Kidney tubule cell (primary cell): Measurements from ENCODE around the gene EHF.

ENCODE experiments used
- DNase-seq: peaks from one replicate; pipeline ENCODE4 v3.0.0-alpha.2; 2018; ENCODE audit warnings: low spot score

Gene EHF

GRCh38 chr11:34602245-34602644 lies 18.6 kb upstream of the EHF start:
- no peak for DNase-seq

GRCh38 chr11:34603129-34604001 lies 17.5 kb upstream of the EHF start:
- DNase-seq: no peak

GRCh38 chr11:34604145-34604544 lies 16.7 kb upstream of the EHF start:
- no peak for DNase-seq

- no peak for DNase-seq
These were observed 16.0 kb upstream of the EHF start for GRCh38 chr11:34604911-34605310.

DNA sequence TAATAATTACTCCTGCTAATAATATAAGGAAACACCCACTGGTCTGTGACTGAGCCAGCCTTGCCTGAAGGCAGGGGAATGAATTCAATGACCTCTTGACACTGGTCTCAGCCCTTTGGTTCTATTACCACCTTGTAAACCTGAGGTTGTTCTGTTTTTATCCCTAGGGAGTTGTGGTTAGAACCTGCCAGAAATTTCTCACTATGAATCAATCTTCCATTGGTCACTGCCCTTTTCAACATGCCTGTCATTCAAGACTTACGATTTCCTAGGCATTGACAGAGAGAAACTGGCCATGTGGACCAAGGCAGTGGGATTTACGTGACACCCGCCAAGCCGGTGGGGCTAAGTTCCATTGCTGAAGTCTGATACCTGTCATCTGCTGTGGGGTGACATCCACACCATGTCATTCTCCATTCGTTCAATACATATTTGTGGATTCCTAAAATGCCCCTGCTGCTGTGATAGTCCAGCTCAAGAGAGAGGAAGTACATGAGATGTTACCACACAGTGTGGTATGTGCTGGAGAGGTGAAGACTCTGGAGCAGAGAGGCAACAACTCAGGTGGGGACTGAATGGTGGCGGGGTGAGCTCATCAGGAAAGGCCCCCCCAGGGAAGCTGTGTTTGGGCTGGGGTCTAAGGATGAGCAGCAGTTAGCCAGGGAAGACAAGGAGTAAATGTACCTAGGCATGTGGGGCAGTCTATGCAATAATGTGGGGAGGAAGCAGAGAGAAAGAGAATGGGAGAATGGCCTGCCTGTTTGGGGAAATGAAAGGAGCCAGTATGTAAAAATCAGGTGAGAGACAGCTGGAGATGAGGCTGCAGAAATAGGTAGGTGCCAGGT lies 15.2 kb upstream of the EHF start:
- DNase-seq: peak; percentile 25

DNA sequence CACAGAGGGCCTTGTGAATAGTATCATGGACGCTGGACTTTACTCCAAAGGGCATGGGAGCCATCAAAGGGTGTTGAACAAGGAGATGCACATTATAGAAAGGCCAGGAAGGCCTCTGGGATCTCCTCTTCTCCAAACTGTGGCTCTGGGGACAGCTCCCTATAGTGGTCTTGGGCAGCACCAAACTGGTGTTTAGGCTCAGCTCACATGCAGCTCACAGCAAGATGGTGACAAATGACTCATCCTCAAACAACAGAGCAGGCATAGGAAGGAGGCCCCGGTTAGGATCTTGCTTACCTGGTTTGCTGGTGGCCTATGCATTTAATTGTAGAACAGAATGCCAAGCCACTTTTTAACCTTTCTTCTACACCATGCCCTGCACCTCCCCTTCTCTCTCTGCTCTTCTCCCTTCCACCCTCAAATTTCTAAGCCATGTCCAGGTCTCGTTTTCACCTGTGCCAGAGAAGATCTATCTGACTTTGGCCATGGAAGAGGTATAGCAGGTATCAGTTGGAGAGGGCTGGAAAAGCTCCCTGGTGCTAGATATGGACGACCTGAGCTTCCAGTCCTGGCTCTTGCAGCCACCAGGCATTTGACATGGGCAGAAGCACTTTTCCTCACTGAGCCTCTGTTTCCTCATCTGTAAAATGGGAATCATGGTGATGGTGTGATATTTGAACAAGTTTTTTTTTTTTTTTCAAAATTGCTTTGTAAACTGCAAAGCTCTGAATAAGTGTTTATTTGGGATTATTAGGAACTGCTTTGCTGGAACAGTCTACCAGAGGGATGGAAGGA lies 14.4 kb upstream of the EHF start:
- no peak for DNase-seq

DNA sequence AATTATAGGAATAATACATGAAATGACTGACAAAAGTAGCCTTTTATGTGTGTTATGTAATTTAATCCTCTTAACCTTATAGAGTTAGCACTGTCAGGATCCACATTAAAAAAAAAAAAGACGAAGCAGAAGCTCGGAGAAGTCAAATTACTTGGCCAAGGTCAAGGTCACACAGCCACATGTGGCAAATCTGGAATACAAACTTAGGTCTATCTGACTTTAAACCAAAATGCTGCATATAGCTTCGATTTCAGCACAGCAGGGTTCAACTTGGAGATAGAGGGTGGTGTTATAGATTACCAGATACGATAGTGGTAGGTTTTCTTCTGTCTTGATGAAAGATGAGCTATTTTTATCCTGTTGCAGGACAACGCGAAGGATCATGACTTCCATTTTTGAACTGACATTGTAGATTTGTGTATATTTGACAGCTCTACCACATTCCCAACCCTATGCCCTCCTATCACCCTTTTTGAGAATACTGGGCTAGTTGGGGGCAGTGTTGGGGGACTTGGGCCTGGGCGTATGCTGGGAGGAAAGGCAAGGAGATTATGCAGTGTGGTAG lies 11.6 kb upstream of the EHF start:
- DNase-seq: no peak

DNA sequence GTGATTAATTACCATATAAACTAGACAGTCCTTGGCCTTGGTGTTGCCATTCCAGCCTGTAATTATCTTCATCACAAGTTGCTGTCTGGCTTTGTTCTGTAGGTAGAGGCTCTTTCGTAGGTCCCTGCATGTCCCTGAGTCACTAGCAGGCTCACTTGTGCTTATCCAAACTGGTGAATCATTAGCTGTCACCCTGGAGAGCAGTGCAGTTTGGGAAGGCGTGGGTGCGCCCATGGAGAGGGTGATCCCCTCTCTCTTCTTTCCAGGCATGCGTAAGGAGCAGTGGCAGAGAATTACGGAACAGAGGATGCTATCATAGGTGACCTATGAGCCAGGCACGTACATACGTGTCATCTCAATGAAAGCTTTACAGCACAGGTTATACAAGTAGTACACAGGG lies 11.0 kb upstream of the EHF start:
- peak; percentile 82 for DNase-seq

DNA sequence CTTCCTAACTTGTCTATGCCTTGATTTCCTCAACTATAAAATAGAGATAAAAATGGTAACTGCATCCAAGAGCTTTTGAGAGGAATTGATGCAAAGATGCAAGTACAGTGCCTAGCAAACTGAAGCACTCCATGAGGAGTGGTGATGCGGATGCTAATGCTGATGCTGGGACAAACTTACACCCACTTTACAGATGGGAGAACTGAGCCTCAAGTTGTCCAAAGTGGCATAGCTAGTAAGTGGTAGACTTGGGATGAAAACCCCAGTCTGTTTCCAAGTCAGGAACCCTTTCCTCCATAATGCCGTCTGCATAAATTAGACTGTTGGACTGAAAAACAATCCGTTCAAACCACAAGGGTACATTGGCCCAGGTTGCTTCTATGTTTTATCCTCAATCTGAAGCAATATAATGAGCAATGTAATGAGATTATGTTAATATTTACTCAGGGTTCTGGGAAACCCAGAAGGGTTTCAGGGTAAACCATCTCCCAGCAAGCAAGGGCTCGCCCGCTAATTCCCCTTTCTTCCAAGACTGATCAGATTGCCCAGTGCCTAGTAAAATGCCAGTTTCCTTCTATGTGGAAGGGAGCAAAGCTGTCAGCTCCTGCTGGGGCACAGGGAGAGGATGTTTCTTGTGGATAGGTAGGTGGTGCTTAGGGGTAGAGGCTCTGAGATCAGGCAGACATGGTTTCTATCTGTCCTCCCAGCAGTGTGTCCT lies 10.4 kb upstream of the EHF start:
- no peak for DNase-seq

- peak; percentile 70 for DNase-seq
These were observed 7.9 kb upstream of the EHF start for GRCh38 chr11:34613015-34613414.

- no peak for DNase-seq
These were observed 7.3 kb upstream of the EHF start for GRCh38 chr11:34613552-34614056.

DNA sequence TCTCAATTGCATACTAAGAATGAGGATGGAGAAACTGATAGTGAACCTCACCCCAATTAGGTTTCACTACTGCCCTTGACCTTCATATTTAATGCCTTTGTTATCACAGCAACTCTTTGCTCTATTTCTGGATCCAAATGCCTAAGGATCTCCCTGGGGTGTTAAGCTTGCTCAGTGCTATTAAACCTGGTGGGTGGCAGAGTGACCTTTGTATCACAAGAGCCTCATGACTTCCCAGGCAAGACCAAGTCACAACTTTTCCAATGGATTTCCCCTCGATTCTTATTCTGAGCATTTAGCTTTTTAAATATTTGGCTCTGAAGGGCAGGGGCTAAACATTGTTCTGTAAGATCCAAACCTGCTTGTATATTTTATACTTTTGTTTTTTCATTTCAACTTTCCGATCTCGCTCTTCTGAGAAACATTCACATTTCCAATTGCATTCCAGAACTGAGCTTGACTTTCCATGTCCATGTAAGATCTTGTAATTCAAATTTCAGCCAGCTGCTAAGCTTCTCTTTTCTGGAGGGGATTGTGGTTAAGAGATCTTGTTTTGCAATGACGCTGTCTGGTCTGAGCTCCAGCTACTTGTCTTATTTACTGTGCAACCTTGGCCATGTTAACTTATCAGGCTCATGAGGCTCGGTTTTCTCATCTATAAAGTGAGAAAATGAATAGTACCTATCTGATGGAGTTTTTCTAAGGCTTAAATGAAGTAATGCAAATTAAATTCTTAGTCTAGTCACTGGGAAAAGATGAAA lies 6.4 kb upstream of the EHF start:
- no peak for DNase-seq

GRCh38 chr11:34616086-34616485 lies 4.8 kb upstream of the EHF start:
- DNase-seq: no peak

- DNase-seq: no peak
These were observed 3.9 kb upstream of the EHF start for GRCh38 chr11:34616830-34617504.

DNA sequence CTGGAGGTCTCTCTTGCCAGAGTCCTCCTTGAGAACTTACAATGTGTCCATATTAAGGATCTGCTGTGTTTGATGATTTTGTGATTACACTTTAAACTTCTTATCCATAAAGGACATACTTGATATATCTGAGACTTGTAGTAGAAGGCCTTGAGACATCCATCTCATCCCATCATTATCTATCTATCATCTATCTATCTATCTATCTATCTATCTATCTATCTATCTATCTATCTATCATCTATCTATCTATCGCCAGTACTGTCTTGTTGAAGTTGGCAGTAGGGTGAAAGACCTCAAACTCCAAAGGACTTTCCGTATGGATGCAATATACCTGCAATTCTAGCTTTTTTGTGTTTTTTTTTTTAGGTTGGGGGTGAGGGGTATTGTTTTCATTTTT lies 2.5 kb upstream of the EHF start:
- no peak for DNase-seq

DNA sequence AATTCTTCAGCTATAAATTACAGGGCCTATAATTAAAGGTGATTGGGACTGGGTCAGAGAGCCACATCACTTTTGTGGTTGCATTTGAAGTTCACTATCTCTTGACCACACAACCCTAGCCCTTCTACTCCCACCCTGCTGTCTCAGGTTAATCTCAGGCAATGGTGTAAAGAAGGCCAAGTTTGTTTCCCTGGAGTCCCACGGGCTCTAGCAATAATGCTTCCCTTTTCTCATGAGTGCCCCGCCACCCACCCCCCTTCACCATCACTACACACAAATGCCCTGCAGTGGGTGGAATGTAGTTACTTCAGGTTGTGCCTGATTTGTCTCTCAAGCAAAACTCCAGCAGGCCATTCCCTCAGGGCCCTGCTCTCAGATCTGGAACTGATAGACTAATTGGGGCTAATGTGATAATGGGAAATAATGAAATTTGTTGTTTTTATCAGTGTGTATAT lies 1.8 kb upstream of the EHF start:
- DNase-seq: no peak

GRCh38 chr11:34620202-34620601 lies 691 bp upstream of the EHF start:
- no peak for DNase-seq

GRCh38 chr11:34621876-34622275 lies 983 bp downstream of the EHF start:
- DNase-seq: peak; percentile 49

GRCh38 chr11:34623463-34623862 lies 2.6 kb downstream of the EHF start:
- DNase-seq: no peak

GRCh38 chr11:34624069-34624468 lies 3.2 kb downstream of the EHF start:
- peak; percentile 39 for DNase-seq
